NCI-H510A treated with DMSO at 0.1 percent for 48 hours (cell line): ENCODE measurements around the gene GPR135.

Experiments
- DNase-seq: peaks from one replicate; lab custom pipeline; 2025; lab: John Stamatoyannopoulos, UW

The GPR135 gene

GRCh38 chr14:59422069-59422881 is 42.9 kb downstream of the GPR135 start:
- DNase-seq: peak; percentile 24

GRCh38 chr14:59419303-59419702 is 45.9 kb downstream of the GPR135 start:
- DNase-seq: no peak

GRCh38 chr14:59417311-59417710 is 47.9 kb downstream of the GPR135 start:
- no peak for DNase-seq

- no peak for DNase-seq
Observed at GRCh38 chr14:59415836-59416602, 49.2 kb downstream of the GPR135 start.
